ENCODE results near the gene SLC35F1.

Gene SLC35F1

GRCh38 chr6:118252474-118252873 lies 345.4 kb downstream of the SLC35F1 start:
- Histone ChIP-seq H3K4me3 (ENCODE audit: low read depth, low read length) (no peak overlapping the region), H3K9ac (ENCODE audit: low read depth, low read length) (no peak overlapping the region), H3K36me3 (ENCODE audit: control insufficient read depth, insufficient read depth, low read length) (no peaks in the 10 kb centered on the region), H3K4me1 (ENCODE audit: control insufficient read depth, insufficient read depth, low read length) (no peaks in the 10 kb centered on the region), H3K27me3 (ENCODE audit: control insufficient read depth, insufficient read depth, low read length) (no peaks in the 10 kb centered on the region), H3K9me3 (ENCODE audit: control insufficient read depth, insufficient read depth, low read length) (no peaks in the 10 kb centered on the region)

- Histone ChIP-seq H3K4me3 (ENCODE audit: low read depth, low read length) (no peak overlapping the region), H3K27me3 (ENCODE audit: control insufficient read depth, insufficient read depth, low read length) (no peaks in the 10 kb centered on the region), H3K36me3 (ENCODE audit: control insufficient read depth, insufficient read depth, low read length) (no peaks in the 10 kb centered on the region), H3K4me1 (ENCODE audit: control insufficient read depth, insufficient read depth, low read length) (no peaks in the 10 kb centered on the region), H3K9me3 (ENCODE audit: control insufficient read depth, insufficient read depth, low read length) (no peaks in the 10 kb centered on the region), H3K9ac (ENCODE audit: low read depth, low read length) (no peak overlapping the region)
Observed at GRCh38 chr6:118253741-118254140, 346.7 kb downstream of the SLC35F1 start.

- Histone ChIP-seq H3K36me3 (ENCODE audit: control insufficient read depth, insufficient read depth, low read length) (no peaks in the 10 kb centered on the region), H3K9ac (ENCODE audit: low read depth, low read length) (no peak overlapping the region), H3K4me3 (ENCODE audit: low read depth, low read length) (no peak overlapping the region), H3K4me1 (ENCODE audit: control insufficient read depth, insufficient read depth, low read length) (no peaks in the 10 kb centered on the region), H3K27me3 (ENCODE audit: control insufficient read depth, insufficient read depth, low read length) (no peaks in the 10 kb centered on the region), H3K9me3 (ENCODE audit: control insufficient read depth, insufficient read depth, low read length) (no peaks in the 10 kb centered on the region)
Observed at GRCh38 chr6:118260833-118261232, 353.8 kb downstream of the SLC35F1 start.

- H3K9me3 ChIP-seq (ENCODE audit: control insufficient read depth, insufficient read depth, low read length): no peaks in the 10 kb centered on the region
- H3K36me3 ChIP-seq (ENCODE audit: control insufficient read depth, insufficient read depth, low read length): no peaks in the 10 kb centered on the region
Observed at GRCh38 chr6:118263921-118264486, 356.9 kb downstream of the SLC35F1 start.

GRCh38 chr6:118269659-118270058 lies 362.6 kb downstream of the SLC35F1 start:
- H3K9me3 ChIP-seq (ENCODE audit: control insufficient read depth, insufficient read depth, low read length): no peaks in the 10 kb centered on the region
- no peaks in the 10 kb centered on the region for H3K4me1 ChIP-seq (ENCODE audit: control insufficient read depth, insufficient read depth, low read length)
- H3K9ac ChIP-seq (ENCODE audit: low read depth, low read length): no peak overlapping the region

More at GRCh38 chr6:118263921-118264486, 356.9 kb downstream of the SLC35F1 start:
- no peak overlapping the region for H3K9ac ChIP-seq (ENCODE audit: low read depth, low read length)
- H3K4me3 ChIP-seq (ENCODE audit: low read depth, low read length): no peak overlapping the region
- no peaks in the 10 kb centered on the region for H3K4me1 ChIP-seq (ENCODE audit: control insufficient read depth, insufficient read depth, low read length)
- no peaks in the 10 kb centered on the region for H3K27me3 ChIP-seq (ENCODE audit: control insufficient read depth, insufficient read depth, low read length)

GRCh38 chr6:118277631-118278030 lies 370.6 kb downstream of the SLC35F1 start:
- Histone ChIP-seq H3K9me3 (ENCODE audit: control insufficient read depth, insufficient read depth, low read length) (no peaks in the 10 kb centered on the region), H3K4me3 (ENCODE audit: low read depth, low read length) (no peak overlapping the region), H3K36me3 (ENCODE audit: control insufficient read depth, insufficient read depth, low read length) (no peaks in the 10 kb centered on the region), H3K4me1 (ENCODE audit: control insufficient read depth, insufficient read depth, low read length) (no peaks in the 10 kb centered on the region), H3K27me3 (ENCODE audit: control insufficient read depth, insufficient read depth, low read length) (no peaks in the 10 kb centered on the region), H3K9ac (ENCODE audit: low read depth, low read length) (no peak overlapping the region)

More at GRCh38 chr6:118269659-118270058, 362.6 kb downstream of the SLC35F1 start:
- no peak overlapping the region for H3K4me3 ChIP-seq (ENCODE audit: low read depth, low read length)
- no peaks in the 10 kb centered on the region for H3K27me3 ChIP-seq (ENCODE audit: control insufficient read depth, insufficient read depth, low read length)
- H3K36me3 ChIP-seq (ENCODE audit: control insufficient read depth, insufficient read depth, low read length): no peaks in the 10 kb centered on the region

- no peaks in the 10 kb centered on the region for H3K4me1 ChIP-seq (ENCODE audit: control insufficient read depth, insufficient read depth, low read length)
- H3K9ac ChIP-seq (ENCODE audit: low read depth, low read length): no peak overlapping the region
- H3K4me3 ChIP-seq (ENCODE audit: low read depth, low read length): no peak overlapping the region
- H3K9me3 ChIP-seq (ENCODE audit: control insufficient read depth, insufficient read depth, low read length): no peaks in the 10 kb centered on the region
- no peaks in the 10 kb centered on the region for H3K27me3 ChIP-seq (ENCODE audit: control insufficient read depth, insufficient read depth, low read length)
- no peaks in the 10 kb centered on the region for H3K36me3 ChIP-seq (ENCODE audit: control insufficient read depth, insufficient read depth, low read length)
Observed at GRCh38 chr6:118280210-118280609, 373.1 kb downstream of the SLC35F1 start.

GRCh38 chr6:118281291-118281690 lies 374.2 kb downstream of the SLC35F1 start:
- Histone ChIP-seq H3K36me3 (ENCODE audit: control insufficient read depth, insufficient read depth, low read length) (no peaks in the 10 kb centered on the region), H3K27me3 (ENCODE audit: control insufficient read depth, insufficient read depth, low read length) (no peaks in the 10 kb centered on the region), H3K4me3 (ENCODE audit: low read depth, low read length) (no peak overlapping the region), H3K9ac (ENCODE audit: low read depth, low read length) (no peak overlapping the region), H3K4me1 (ENCODE audit: control insufficient read depth, insufficient read depth, low read length) (no peaks in the 10 kb centered on the region), H3K9me3 (ENCODE audit: control insufficient read depth, insufficient read depth, low read length) (no peaks in the 10 kb centered on the region)

GRCh38 chr6:118283766-118284165 lies 376.7 kb downstream of the SLC35F1 start:
- no peaks in the 10 kb centered on the region for H3K9me3 ChIP-seq (ENCODE audit: control insufficient read depth, insufficient read depth, low read length)
- peaks cover 2% of the 10 kb centered on the region for H3K4me1 ChIP-seq (ENCODE audit: control insufficient read depth, insufficient read depth, low read length)
- no peaks in the 10 kb centered on the region for H3K27me3 ChIP-seq (ENCODE audit: control insufficient read depth, insufficient read depth, low read length)
- no peak overlapping the region for H3K4me3 ChIP-seq (ENCODE audit: low read depth, low read length)
- H3K9ac ChIP-seq (ENCODE audit: low read depth, low read length): no peak overlapping the region
- no peaks in the 10 kb centered on the region for H3K36me3 ChIP-seq (ENCODE audit: control insufficient read depth, insufficient read depth, low read length)

- Histone ChIP-seq H3K36me3 (ENCODE audit: control insufficient read depth, insufficient read depth, low read length) (no peaks in the 10 kb centered on the region), H3K4me3 (ENCODE audit: low read depth, low read length) (no peak overlapping the region), H3K27me3 (ENCODE audit: control insufficient read depth, insufficient read depth, low read length) (no peaks in the 10 kb centered on the region), H3K9ac (ENCODE audit: low read depth, low read length) (no peak overlapping the region), H3K4me1 (ENCODE audit: control insufficient read depth, insufficient read depth, low read length) (peaks cover 4% of the 10 kb centered on the region), H3K9me3 (ENCODE audit: control insufficient read depth, insufficient read depth, low read length) (no peaks in the 10 kb centered on the region)
Observed at GRCh38 chr6:118284736-118285360, 377.8 kb downstream of the SLC35F1 start.

- H3K9me3 ChIP-seq (ENCODE audit: control insufficient read depth, insufficient read depth, low read length): no peaks in the 10 kb centered on the region
- no peaks in the 10 kb centered on the region for H3K36me3 ChIP-seq (ENCODE audit: control insufficient read depth, insufficient read depth, low read length)
- H3K4me3 ChIP-seq (ENCODE audit: low read depth, low read length): no peak overlapping the region
- peaks cover 4% of the 10 kb centered on the region for H3K4me1 ChIP-seq (ENCODE audit: control insufficient read depth, insufficient read depth, low read length)
- H3K27me3 ChIP-seq (ENCODE audit: control insufficient read depth, insufficient read depth, low read length): no peaks in the 10 kb centered on the region
- no peak overlapping the region for H3K9ac ChIP-seq (ENCODE audit: low read depth, low read length)
Observed at GRCh38 chr6:118285791-118286190, 378.7 kb downstream of the SLC35F1 start.

GRCh38 chr6:118288355-118289124 lies 381.5 kb downstream of the SLC35F1 start:
- Histone ChIP-seq H3K27me3 (ENCODE audit: control insufficient read depth, insufficient read depth, low read length) (no peaks in the 10 kb centered on the region), H3K4me3 (ENCODE audit: low read depth, low read length) (no peak overlapping the region), H3K4me1 (ENCODE audit: control insufficient read depth, insufficient read depth, low read length) (peaks cover 4% of the 10 kb centered on the region), H3K9ac (ENCODE audit: low read depth, low read length) (no peak overlapping the region), H3K36me3 (ENCODE audit: control insufficient read depth, insufficient read depth, low read length) (no peaks in the 10 kb centered on the region), H3K9me3 (ENCODE audit: control insufficient read depth, insufficient read depth, low read length) (no peaks in the 10 kb centered on the region)
